HepG2 (cell line): Measurements from ENCODE around the gene ABHD11. TPM values are rescaled to one million over a fixed set of nuclear protein-coding genes. Genes with fewer than 3 reads are reported as not detected.

ENCODE experiments used
- BCL6 ChIP-seq: IDR thresholded peaks from 2 replicates; pipeline ENCODE4 v1.6.1; 2016; ENCODE audit warnings: missing genetic modification reagents, missing compliant biosample characterization
- CENPBD1 ChIP-seq: sonication (generic); formaldehyde crosslinking; IDR thresholded peaks from 2 replicates; pipeline ENCODE4 v1.8.0; 2022; ENCODE audit warnings: missing genetic modification reagents, low read depth, mild to moderate bottlenecking, borderline replicate concordance
- CREB3 ChIP-seq: sonication (generic); formaldehyde crosslinking; IDR thresholded peaks from 2 replicates; pipeline ENCODE4 v1.5.0; 2020; ENCODE audit warnings: missing genetic modification reagents
- FOXK1 ChIP-seq: sonication (generic); formaldehyde crosslinking; IDR thresholded peaks from 2 replicates; pipeline ENCODE4 v1.4.0; 2020; ENCODE audit warnings: low read depth, missing genetic modification reagents, borderline replicate concordance
- JARID2 ChIP-seq: sonication (generic); formaldehyde crosslinking; IDR thresholded peaks from 2 replicates; pipeline ENCODE4 v1.8.1; 2023; ENCODE audit warnings: missing genetic modification reagents, inconsistent platforms; ENCODE audit not compliant: insufficient replicate concordance
- KDM4B ChIP-seq: sonication (generic); formaldehyde crosslinking; IDR thresholded peaks from 2 replicates; pipeline ENCODE4 v1.4.0; 2020; ENCODE audit warnings: missing genetic modification reagents
- KDM6A ChIP-seq: IDR thresholded peaks from 2 replicates; pipeline ENCODE4 v1.6.1; 2016; ENCODE audit warnings: low read depth
- KMT2A ChIP-seq: sonication (generic); formaldehyde crosslinking; IDR thresholded peaks from 2 replicates; pipeline ENCODE4 v1.4.0; 2020; ENCODE audit warnings: missing genetic modification reagents
- MAFG ChIP-seq: sonication (generic); formaldehyde crosslinking; IDR thresholded peaks from 2 replicates; pipeline ENCODE4 v1.5.1; 2020; ENCODE audit warnings: mild to moderate bottlenecking, missing genetic modification reagents
- MTA3 ChIP-seq: sonication (generic); formaldehyde crosslinking; IDR thresholded peaks from 2 replicates; pipeline ENCODE4 v1.4.0; 2020; ENCODE audit warnings: missing genetic modification reagents
- NKX3-1 ChIP-seq: sonication (generic); formaldehyde crosslinking; IDR thresholded peaks from 2 replicates; pipeline ENCODE4 v1.5.0; 2020; ENCODE audit warnings: missing genetic modification reagents
- NR3C1 ChIP-seq: sonication (generic); formaldehyde crosslinking; IDR thresholded peaks from 2 replicates; pipeline ENCODE4 v1.4.0; 2020; ENCODE audit warnings: missing genetic modification reagents
- RFX3 ChIP-seq: IDR thresholded peaks from 2 replicates; pipeline ENCODE4 v1.6.1; 2016; ENCODE audit warnings: missing biosample characterization, missing genetic modification reagents
- SATB2 ChIP-seq: sonication (generic); formaldehyde crosslinking; IDR thresholded peaks from 2 replicates; pipeline ENCODE4 v1.5.0; 2020; ENCODE audit warnings: missing genetic modification reagents
- ZMYM3 ChIP-seq: sonication (generic); formaldehyde crosslinking; IDR thresholded peaks from 2 replicates; pipeline ENCODE4 v1.5.1; 2020; ENCODE audit warnings: mild to moderate bottlenecking, missing genetic modification reagents
- ZNF10 ChIP-seq: sonication (generic); formaldehyde crosslinking; IDR thresholded peaks from 2 replicates; pipeline ENCODE4 v1.4.0; 2020; ENCODE audit warnings: mild to moderate bottlenecking, low read depth, missing genetic modification reagents, borderline replicate concordance
- ZNF101 ChIP-seq: sonication (generic); formaldehyde crosslinking; IDR thresholded peaks from 2 replicates; pipeline ENCODE4 v1.4.0; 2020; ENCODE audit warnings: mild to moderate bottlenecking, low read depth, missing genetic modification reagents, borderline replicate concordance
- ZNF329 ChIP-seq: sonication (generic); formaldehyde crosslinking; IDR thresholded peaks from 2 replicates; pipeline ENCODE4 v1.9.0; 2021; ENCODE audit warnings: low read depth, mild to moderate bottlenecking, missing genetic modification reagents
- ZNF335 ChIP-seq: sonication (generic); formaldehyde crosslinking; IDR thresholded peaks from 2 replicates; pipeline ENCODE4 v1.4.0; 2020; ENCODE audit warnings: missing genetic modification reagents
- ZSCAN20 ChIP-seq: sonication (generic); formaldehyde crosslinking; IDR thresholded peaks from 2 replicates; pipeline ENCODE4 v1.4.0; 2020; ENCODE audit warnings: missing genetic modification reagents, mild to moderate bottlenecking, borderline replicate concordance
- polyA plus RNA-seq, 8 experiments: library from polyadenylated mRNA; depleted of rRNA in 3 of 8; stranded (reverse) in 7 of 8; unstranded in 1 of 8; fragments of >200 nt; fragmentation: Illumina TruSeq in 4 of 8; extraction: Trizol in 4 of 8; gene quantifications; 2 replicates each; pipeline versions ENCODE4 v1.2.1 to v1.2.3, GENCODE V29; 2011 to 2016; ENCODE audit warnings: low read depth in 4 of 8, missing spikeins in 1 of 8, mixed read lengths in 1 of 8; ENCODE audit not compliant: insufficient read depth in 1 of 8
- total RNA-seq, 5 experiments: library from RNA; depleted of rRNA; stranded (reverse); fragments of >200 nt; fragmentation: Illumina TruSeq; extraction: Trizol; gene quantifications; 2 replicates each; pipeline ENCODE4 v1.2.3, GENCODE V29; 2016; ENCODE audit warnings: low read depth in 1 of 5
- TF ChIP-seq, protein P1 (sequence below): sonication (generic); formaldehyde crosslinking; IDR thresholded peaks from 2 replicates; pipeline ENCODE4 v1.5.0; 2020; ENCODE audit warnings: mild to moderate bottlenecking, missing genetic modification reagents

Gene ABHD11
- total and polyA plus RNA-seq, 2 of the 13 experiments (the other 11 are each of a cell fraction or from before 2014, with no cell fraction given) = 7.0 to 8.1 TPM

GRCh38 chr7:73738612-73739386, at the start of gene ABHD11 (continued):
- no peak for TF ChIP-seq KDM4B
- peak; percentile 60; the same call in 1 of the 2 replicates for TF ChIP-seq KMT2A (CRISPR knock-in tag)
- 0 out of 2 replicates have a peak, but pooled peaks have one; percentile 43 for TF ChIP-seq ZNF335 (CRISPR knock-in tag)
- no peak for TF ChIP-seq SATB2 (CRISPR knock-in tag)
- no peak; the same call in 1 of the 2 replicates for TF ChIP-seq ZNF329 (CRISPR knock-in tag)
- peak; percentile 76 for TF ChIP-seq ZMYM3 (CRISPR knock-in tag)
- no peak for TF ChIP-seq RFX3
- no peak for TF ChIP-seq ZSCAN20 (CRISPR knock-in tag)
- TF ChIP-seq ZNF101 (CRISPR knock-in tag) = no peak
- peak; percentile 23; the same call in 1 of the 2 replicates for TF ChIP-seq NKX3-1 (CRISPR knock-in tag)
- no peak for TF ChIP-seq ZNF10
- peak; percentile 43; the same call in 1 of the 2 replicates for TF ChIP-seq BCL6 (CRISPR knock-in tag)
- no peak for TF ChIP-seq JARID2 (CRISPR knock-in tag)
- TF ChIP-seq MTA3 (CRISPR knock-in tag) = no peak
- no peak; the same call in 1 of the 2 replicates for TF ChIP-seq CENPBD1
- TF ChIP-seq NR3C1 (CRISPR knock-in tag) = no peak
- TF ChIP-seq KDM6A (CRISPR knock-in tag) = no peak
- TF ChIP-seq CREB3 (CRISPR knock-in tag) = no peak
- TF ChIP-seq FOXK1 = 0 out of 2 replicates have a peak, but pooled peaks have one; percentile 12
- TF ChIP-seq, protein P1, sequence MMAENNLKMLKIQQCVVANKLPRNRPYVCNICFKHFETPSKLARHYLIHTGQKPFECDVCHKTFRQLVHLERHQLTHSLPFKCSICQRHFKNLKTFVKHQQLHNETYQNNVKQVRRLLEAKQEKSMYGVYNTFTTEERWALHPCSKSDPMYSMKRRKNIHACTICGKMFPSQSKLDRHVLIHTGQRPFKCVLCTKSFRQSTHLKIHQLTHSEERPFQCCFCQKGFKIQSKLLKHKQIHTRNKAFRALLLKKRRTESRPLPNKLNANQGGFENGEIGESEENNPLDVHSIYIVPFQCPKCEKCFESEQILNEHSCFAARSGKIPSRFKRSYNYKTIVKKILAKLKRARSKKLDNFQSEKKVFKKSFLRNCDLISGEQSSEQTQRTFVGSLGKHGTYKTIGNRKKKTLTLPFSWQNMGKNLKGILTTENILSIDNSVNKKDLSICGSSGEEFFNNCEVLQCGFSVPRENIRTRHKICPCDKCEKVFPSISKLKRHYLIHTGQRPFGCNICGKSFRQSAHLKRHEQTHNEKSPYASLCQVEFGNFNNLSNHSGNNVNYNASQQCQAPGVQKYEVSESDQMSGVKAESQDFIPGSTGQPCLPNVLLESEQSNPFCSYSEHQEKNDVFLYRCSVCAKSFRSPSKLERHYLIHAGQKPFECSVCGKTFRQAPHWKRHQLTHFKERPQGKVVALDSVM = no peak
- no peak for TF ChIP-seq MAFG (CRISPR knock-in tag)
